ENCODE measurements around the gene OPA1. TPM values are rescaled to one million over a fixed set of nuclear protein-coding genes. Genes with fewer than 3 reads are reported as not detected.
A peak's percentile ranks its signal among the peaks of the same experiment; 100 is the strongest.

OPA1 gene
- polyA plus RNA-seq, 4 donors = 22.3 to 42.2 (median 28.1) TPM

DNA sequence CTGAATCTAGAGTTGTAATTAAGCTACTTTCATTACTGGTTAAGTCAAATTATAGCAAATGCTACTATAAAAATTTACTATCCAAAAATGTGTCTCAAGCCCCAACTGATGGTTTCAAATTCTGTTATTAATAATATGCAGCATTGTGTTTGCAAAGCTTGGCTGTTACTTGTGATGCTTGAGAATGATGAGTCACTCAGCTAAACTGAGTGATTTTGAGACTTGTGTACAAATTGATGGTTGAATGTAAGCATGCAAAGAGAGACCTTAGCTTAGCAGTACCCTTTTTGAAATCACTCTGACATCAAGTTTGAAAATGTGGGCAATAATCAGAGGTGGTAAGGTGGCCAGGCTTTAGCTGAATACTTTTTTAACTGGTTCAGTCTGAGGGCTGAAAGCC, 27.6 kb downstream of the OPA1 start:
- Histone ChIP-seq H3K27ac (ENCODE audit: low read depth in 1 of 3, low read length in 2 of 3) (no peak overlapping the region), H3K36me3 (ENCODE audit: control insufficient read depth in 3 of 3, insufficient read depth in 2 of 3, low read depth in 1 of 3, low read length in 3 of 3) (peaks cover 0 to 13% (median 11%) of the 10 kb centered on the region in 3 donors)
- no peak for FAIRE-seq

GRCh38 chr3:193621127-193621526, 28.1 kb downstream of the OPA1 start:
- DNase-seq (no peak), FAIRE-seq (no peak)
- Histone ChIP-seq H3K27ac (ENCODE audit: low read depth in 1 of 3, low read length in 2 of 3) (no peak overlapping the region), H3K4me3 (ENCODE audit: low read depth in 1 of 3, low read length in 3 of 3) (no peak overlapping the region), H3K9me3 (ENCODE audit: control insufficient read depth in 2 of 2, insufficient read depth in 1 of 2, low read depth in 1 of 2, low read length in 1 of 2) (no peaks in the 10 kb centered on the region), H3K4me1 (ENCODE audit: control insufficient read depth in 3 of 3, insufficient read depth in 2 of 3, low read depth in 1 of 3, low read length in 2 of 3) (no peaks in the 10 kb centered on the region), H3K36me3 (ENCODE audit: control insufficient read depth in 3 of 3, insufficient read depth in 2 of 3, low read depth in 1 of 3, low read length in 3 of 3) (peaks cover 0 to 14% (median 13%) of the 10 kb centered on the region in 3 donors), H3K27me3 (ENCODE audit: control insufficient read depth in 3 of 3, insufficient read depth in 3 of 3, low read length in 3 of 3) (no peaks in the 10 kb centered on the region)
- 83 to 90% (median 86%) methylated on average over 4 of the region's 4 CpGs for WGBS, 3 donors

More for the DNA sequence above, 27.6 kb downstream of the OPA1 start:
- Histone ChIP-seq H3K9me3 (ENCODE audit: control insufficient read depth in 2 of 2, insufficient read depth in 1 of 2, low read depth in 1 of 2, low read length in 1 of 2) (no peaks in the 10 kb centered on the region), H3K4me3 (ENCODE audit: low read depth in 1 of 3, low read length in 3 of 3) (no peak overlapping the region), H3K4me1 (ENCODE audit: control insufficient read depth in 3 of 3, insufficient read depth in 2 of 3, low read depth in 1 of 3, low read length in 2 of 3) (no peaks in the 10 kb centered on the region), H3K27me3 (ENCODE audit: control insufficient read depth in 3 of 3, insufficient read depth in 3 of 3, low read length in 3 of 3) (no peaks in the 10 kb centered on the region)
- DNase-seq = no peak

GRCh38 chr3:193630005-193630404, 37.0 kb downstream of the OPA1 start:
- no peak for DNase-seq
- no peak for FAIRE-seq

GRCh38 chr3:193637831-193638230, 44.8 kb downstream of the OPA1 start:
- peaks cover 2 to 21% (median 14%) of the 10 kb centered on the region in 3 donors for H3K36me3 ChIP-seq (ENCODE audit: control insufficient read depth in 3 of 3, insufficient read depth in 2 of 3, low read depth in 1 of 3, low read length in 3 of 3)
- no peaks in the 10 kb centered on the region for H3K9me3 ChIP-seq (ENCODE audit: control insufficient read depth in 2 of 2, insufficient read depth in 1 of 2, low read depth in 1 of 2, low read length in 1 of 2)
- DNase-seq = no peak
- WGBS, 3 donors = 90 to 95% (median 95%) methylated on average over 3 of the region's 3 CpGs
- FAIRE-seq = no peak
- H3K4me3 ChIP-seq (ENCODE audit: low read depth in 1 of 3, low read length in 3 of 3) = no peak overlapping the region
- H3K27me3 ChIP-seq (ENCODE audit: control insufficient read depth in 3 of 3, insufficient read depth in 3 of 3, low read length in 3 of 3) = no peaks in the 10 kb centered on the region
- H3K27ac ChIP-seq (ENCODE audit: low read depth in 1 of 3, low read length in 2 of 3) = no peak overlapping the region
- H3K4me1 ChIP-seq (ENCODE audit: control insufficient read depth in 3 of 3, insufficient read depth in 2 of 3, low read depth in 1 of 3, low read length in 2 of 3) = no peaks in the 10 kb centered on the region

More at GRCh38 chr3:193630005-193630404, 37.0 kb downstream of the OPA1 start:
- H3K4me3 ChIP-seq (ENCODE audit: low read depth in 1 of 3, low read length in 3 of 3) = no peak overlapping the region
- no peak overlapping the region for H3K27ac ChIP-seq (ENCODE audit: low read depth in 1 of 3, low read length in 2 of 3)
- 36 to 47% (median 42%) methylated on average over 3 of the region's 3 CpGs for WGBS, 3 donors
- no peaks in the 10 kb centered on the region for H3K4me1 ChIP-seq (ENCODE audit: control insufficient read depth in 3 of 3, insufficient read depth in 2 of 3, low read depth in 1 of 3, low read length in 2 of 3)
- H3K36me3 ChIP-seq (ENCODE audit: control insufficient read depth in 3 of 3, insufficient read depth in 2 of 3, low read depth in 1 of 3, low read length in 3 of 3) = peaks cover 0 to 18% (median 5%) of the 10 kb centered on the region in 3 donors
- no peaks in the 10 kb centered on the region for H3K27me3 ChIP-seq (ENCODE audit: control insufficient read depth in 3 of 3, insufficient read depth in 3 of 3, low read length in 3 of 3)
- H3K9me3 ChIP-seq (ENCODE audit: control insufficient read depth in 2 of 2, insufficient read depth in 1 of 2, low read depth in 1 of 2, low read length in 1 of 2) = no peaks in the 10 kb centered on the region

DNA sequence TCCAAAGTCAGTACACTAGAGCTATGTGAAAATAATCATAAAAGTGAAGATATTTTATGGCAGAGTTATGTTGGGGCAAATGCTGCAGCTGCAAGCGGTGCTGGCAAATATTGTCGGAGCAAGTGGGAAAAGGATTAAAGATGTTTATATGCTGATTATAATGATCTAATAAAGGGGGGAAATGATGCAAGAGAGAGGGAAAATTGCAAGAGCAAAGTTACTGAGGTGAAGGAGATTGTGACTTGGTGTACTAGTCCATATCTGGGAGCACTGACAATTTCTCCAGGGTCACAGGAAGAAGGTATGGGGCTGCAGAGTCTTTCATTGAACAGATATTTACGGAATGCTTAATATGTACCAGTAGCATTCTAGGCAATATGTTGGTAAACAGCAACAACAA, 45.8 kb downstream of the OPA1 start:
- Histone ChIP-seq H3K4me3 (ENCODE audit: low read depth in 1 of 3, low read length in 3 of 3) (no peak overlapping the region), H3K4me1 (ENCODE audit: control insufficient read depth in 3 of 3, insufficient read depth in 2 of 3, low read depth in 1 of 3, low read length in 2 of 3) (no peaks in the 10 kb centered on the region), H3K27me3 (ENCODE audit: control insufficient read depth in 3 of 3, insufficient read depth in 3 of 3, low read length in 3 of 3) (no peaks in the 10 kb centered on the region), H3K27ac (ENCODE audit: low read depth in 1 of 3, low read length in 2 of 3) (no peak overlapping the region), H3K36me3 (ENCODE audit: control insufficient read depth in 3 of 3, insufficient read depth in 2 of 3, low read depth in 1 of 3, low read length in 3 of 3) (peaks cover 3 to 21% (median 14%) of the 10 kb centered on the region in 3 donors), H3K9me3 (ENCODE audit: control insufficient read depth in 2 of 2, insufficient read depth in 1 of 2, low read depth in 1 of 2, low read length in 1 of 2) (no peaks in the 10 kb centered on the region)
- no peak for DNase-seq
- 91 to 96% (median 95%) methylated on average over 3 of the region's 3 CpGs for WGBS, 3 donors
- FAIRE-seq = no peak

DNA sequence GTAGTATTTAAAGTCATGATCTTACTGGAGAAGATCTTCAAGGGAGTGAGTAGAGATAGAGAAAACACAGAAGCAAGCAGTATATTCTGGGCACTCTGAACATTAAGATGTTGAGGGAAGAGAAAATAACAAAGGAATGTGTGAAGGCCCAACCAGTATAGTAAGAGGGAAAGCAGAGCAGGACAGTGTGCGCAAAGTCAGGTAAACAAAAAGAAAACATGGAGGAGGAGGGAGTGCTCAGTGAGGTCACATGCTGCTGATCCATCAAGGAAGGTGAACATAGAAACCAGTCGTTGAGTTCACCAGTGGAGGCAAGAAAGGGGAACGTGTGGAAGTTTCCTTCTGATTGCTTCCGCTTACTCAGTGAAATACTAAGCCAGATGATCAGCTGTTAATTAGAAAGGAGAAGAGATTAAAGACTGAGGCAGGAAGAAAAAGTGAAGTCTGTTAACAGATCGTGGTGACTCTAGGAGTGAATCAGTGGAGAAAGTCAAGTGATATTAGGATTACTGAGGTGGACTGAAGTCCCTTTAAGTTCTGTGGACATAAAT, 47.2 kb downstream of the OPA1 start:
- 79 to 83% (median 80%) methylated on average over 5 of the region's 5 CpGs for WGBS, 3 donors
- H3K4me3 ChIP-seq (ENCODE audit: low read depth in 1 of 3, low read length in 3 of 3) = no peak overlapping the region
- H3K4me1 ChIP-seq (ENCODE audit: control insufficient read depth in 3 of 3, insufficient read depth in 2 of 3, low read depth in 1 of 3, low read length in 2 of 3) = no peaks in the 10 kb centered on the region
- H3K9me3 ChIP-seq (ENCODE audit: control insufficient read depth in 2 of 2, insufficient read depth in 1 of 2, low read depth in 1 of 2, low read length in 1 of 2) = no peaks in the 10 kb centered on the region
- H3K36me3 ChIP-seq (ENCODE audit: control insufficient read depth in 3 of 3, insufficient read depth in 2 of 3, low read depth in 1 of 3, low read length in 3 of 3) = peaks cover 7 to 27% (median 11%) of the 10 kb centered on the region in 3 donors
- FAIRE-seq = no peak
- H3K27ac ChIP-seq (ENCODE audit: low read depth in 1 of 3, low read length in 2 of 3) = no peak overlapping the region
- DNase-seq = no peak
- no peaks in the 10 kb centered on the region for H3K27me3 ChIP-seq (ENCODE audit: control insufficient read depth in 3 of 3, insufficient read depth in 3 of 3, low read length in 3 of 3)

- Histone ChIP-seq H3K4me3 (ENCODE audit: low read depth in 1 of 3, low read length in 3 of 3) (no peak overlapping the region), H3K36me3 (ENCODE audit: control insufficient read depth in 3 of 3, insufficient read depth in 2 of 3, low read depth in 1 of 3, low read length in 3 of 3) (peaks cover 7 to 28% (median 11%) of the 10 kb centered on the region in 3 donors), H3K4me1 (ENCODE audit: control insufficient read depth in 3 of 3, insufficient read depth in 2 of 3, low read depth in 1 of 3, low read length in 2 of 3) (no peaks in the 10 kb centered on the region), H3K27me3 (ENCODE audit: control insufficient read depth in 3 of 3, insufficient read depth in 3 of 3, low read length in 3 of 3) (no peaks in the 10 kb centered on the region), H3K9me3 (ENCODE audit: control insufficient read depth in 2 of 2, insufficient read depth in 1 of 2, low read depth in 1 of 2, low read length in 1 of 2) (no peaks in the 10 kb centered on the region), H3K27ac (ENCODE audit: low read depth in 1 of 3, low read length in 2 of 3) (no peak overlapping the region)
- DNase-seq (no peak), FAIRE-seq (no peak)
- WGBS, 3 donors = 84 to 96% (median 90%) methylated on average over 4 of the region's 4 CpGs
These were observed 47.9 kb downstream of the OPA1 start for GRCh38 chr3:193640728-193641439.

DNA sequence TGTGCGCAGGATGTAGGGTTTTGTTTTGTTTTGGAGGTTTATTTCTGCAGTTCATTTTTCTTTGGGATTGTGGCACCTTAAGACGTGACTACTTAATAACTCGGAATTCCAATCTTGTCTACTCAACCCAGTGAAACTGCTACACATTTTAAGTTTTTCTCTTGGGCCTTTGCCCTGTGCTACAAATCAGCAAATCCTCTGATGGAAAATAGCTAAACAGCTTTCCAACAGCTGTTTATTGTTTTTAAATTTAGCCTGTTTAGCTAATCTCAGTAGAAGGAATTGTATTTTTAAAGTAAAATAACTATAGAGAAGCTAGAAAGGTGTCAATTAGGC, 48.4 kb downstream of the OPA1 start:
- Histone ChIP-seq H3K27me3 (ENCODE audit: control insufficient read depth in 3 of 3, insufficient read depth in 3 of 3, low read length in 3 of 3) (no peaks in the 10 kb centered on the region), H3K27ac (ENCODE audit: low read depth in 1 of 3, low read length in 2 of 3) (no peak overlapping the region), H3K4me1 (ENCODE audit: control insufficient read depth in 3 of 3, insufficient read depth in 2 of 3, low read depth in 1 of 3, low read length in 2 of 3) (no peaks in the 10 kb centered on the region), H3K9me3 (ENCODE audit: control insufficient read depth in 2 of 2, insufficient read depth in 1 of 2, low read depth in 1 of 2, low read length in 1 of 2) (no peaks in the 10 kb centered on the region), H3K36me3 (ENCODE audit: control insufficient read depth in 3 of 3, insufficient read depth in 2 of 3, low read depth in 1 of 3, low read length in 3 of 3) (peaks cover 7 to 31% (median 12%) of the 10 kb centered on the region in 3 donors), H3K4me3 (ENCODE audit: low read depth in 1 of 3, low read length in 3 of 3) (no peak overlapping the region)
- no peak for FAIRE-seq
- WGBS, 3 donors = 71 to 97% (median 90%) methylated on average over 3 of the region's 3 CpGs
- no peak for DNase-seq

DNA sequence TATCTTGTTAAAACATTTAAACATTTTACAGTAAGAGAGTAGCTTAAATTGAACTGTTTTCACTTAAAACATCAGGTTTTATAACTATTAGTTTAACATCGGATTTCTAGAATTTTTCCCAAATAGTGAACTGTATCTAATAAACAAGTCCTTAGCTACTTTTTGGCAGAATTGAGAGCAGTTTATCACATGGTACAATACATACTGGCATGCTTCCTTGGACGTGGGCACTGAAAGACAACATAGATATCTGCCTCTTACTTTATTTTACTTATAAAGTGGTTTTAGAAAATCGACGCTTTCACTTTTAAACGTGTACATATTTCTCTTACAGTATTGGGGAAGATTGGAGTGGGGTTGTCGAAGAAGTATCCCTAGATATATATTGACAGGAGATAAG, 52.8 kb downstream of the OPA1 start:
- no peaks in the 10 kb centered on the region for H3K4me1 ChIP-seq (ENCODE audit: control insufficient read depth in 3 of 3, insufficient read depth in 2 of 3, low read depth in 1 of 3, low read length in 2 of 3)
- DNase-seq (no peak), FAIRE-seq (peak; percentile 62)
- H3K9me3 ChIP-seq (ENCODE audit: control insufficient read depth in 2 of 2, insufficient read depth in 1 of 2, low read depth in 1 of 2, low read length in 1 of 2) = no peaks in the 10 kb centered on the region
- WGBS, 3 donors = 80 to 89% (median 88%) methylated on average over 6 of the region's 6 CpGs
- no peak overlapping the region for H3K4me3 ChIP-seq (ENCODE audit: low read depth in 1 of 3, low read length in 3 of 3)
- peaks cover 8 to 23% (median 9%) of the 10 kb centered on the region in 3 donors for H3K36me3 ChIP-seq (ENCODE audit: control insufficient read depth in 3 of 3, insufficient read depth in 2 of 3, low read depth in 1 of 3, low read length in 3 of 3)
- H3K27ac ChIP-seq (ENCODE audit: low read depth in 1 of 3, low read length in 2 of 3) = no peak overlapping the region
- H3K27me3 ChIP-seq (ENCODE audit: control insufficient read depth in 3 of 3, insufficient read depth in 3 of 3, low read length in 3 of 3) = no peaks in the 10 kb centered on the region

All from small intestine (tissue), 7 donors.